ENCODE measurements around the gene TKFC. TPM values are rescaled to one million over a fixed set of nuclear protein-coding genes. Genes with fewer than 3 reads are reported as not detected.
A peak's percentile ranks its signal among the peaks of the same experiment; 100 is the strongest.

Gene TKFC
- total RNA-seq, 4 donors from 2014 or later, result 32.9 to 103 (median 40.4) TPM

DNA sequence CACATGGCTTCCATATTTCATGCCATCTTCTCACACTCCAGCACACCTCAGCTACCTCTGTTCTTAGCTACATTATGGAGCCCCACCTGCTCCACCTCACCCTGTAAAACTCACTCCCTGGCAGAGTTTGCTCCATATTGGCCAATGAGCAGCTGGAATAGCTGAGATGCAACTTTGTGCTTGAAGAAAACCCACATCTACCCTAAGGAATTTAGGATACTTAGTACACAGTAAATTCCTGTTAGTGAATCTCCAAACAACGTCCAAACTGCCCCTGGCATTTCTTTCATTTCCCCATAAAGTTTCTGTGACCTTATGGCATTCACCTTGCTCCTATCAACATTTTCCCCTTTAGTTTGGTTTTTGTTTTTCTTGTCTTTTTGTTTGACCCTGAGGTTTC, 35.7 kb upstream of the TKFC start:
- H3K27ac ChIP-seq, result peak overlapping the region in 1 of 4 donors; percentile 11
- H3K27me3 ChIP-seq, result peaks cover 33% of the 10 kb centered on the region
- H3K4me3 ChIP-seq, result no peak overlapping the region
- H3K4me1 ChIP-seq, result peaks cover 6 to 27% (median 22%) of the 10 kb centered on the region in 4 donors
- in situ Hi-C loops (cut with MboI; ENCODE audit: low pct_ligation_motif_present in 1 of 4, low pct_unique_long_range_greater_than_20kb in 1 of 4, low sequenced_read_pairs in 3 of 4), result no loop called here
- DNase-seq, result no peak
- H3K9me3 ChIP-seq, result no peaks in the 10 kb centered on the region
- TF ChIP-seq, protein P1, sequence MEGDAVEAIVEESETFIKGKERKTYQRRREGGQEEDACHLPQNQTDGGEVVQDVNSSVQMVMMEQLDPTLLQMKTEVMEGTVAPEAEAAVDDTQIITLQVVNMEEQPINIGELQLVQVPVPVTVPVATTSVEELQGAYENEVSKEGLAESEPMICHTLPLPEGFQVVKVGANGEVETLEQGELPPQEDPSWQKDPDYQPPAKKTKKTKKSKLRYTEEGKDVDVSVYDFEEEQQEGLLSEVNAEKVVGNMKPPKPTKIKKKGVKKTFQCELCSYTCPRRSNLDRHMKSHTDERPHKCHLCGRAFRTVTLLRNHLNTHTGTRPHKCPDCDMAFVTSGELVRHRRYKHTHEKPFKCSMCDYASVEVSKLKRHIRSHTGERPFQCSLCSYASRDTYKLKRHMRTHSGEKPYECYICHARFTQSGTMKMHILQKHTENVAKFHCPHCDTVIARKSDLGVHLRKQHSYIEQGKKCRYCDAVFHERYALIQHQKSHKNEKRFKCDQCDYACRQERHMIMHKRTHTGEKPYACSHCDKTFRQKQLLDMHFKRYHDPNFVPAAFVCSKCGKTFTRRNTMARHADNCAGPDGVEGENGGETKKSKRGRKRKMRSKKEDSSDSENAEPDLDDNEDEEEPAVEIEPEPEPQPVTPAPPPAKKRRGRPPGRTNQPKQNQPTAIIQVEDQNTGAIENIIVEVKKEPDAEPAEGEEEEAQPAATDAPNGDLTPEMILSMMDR (IDR thresholded peaks at IDR 0.05), result no peak
- TF ChIP-seq POLR2AphosphoS5 (IDR thresholded peaks at IDR 0.05) (no peak), POLR2A (IDR thresholded peaks at IDR 0.05) (no peak), EP300 (IDR thresholded peaks at IDR 0.05; ENCODE audit: low read depth) (no peak)
- H3K36me3 ChIP-seq, result peaks cover 0 to 24% (median 11%) of the 10 kb centered on the region in 4 donors
- WGBS, 2 donors (ENCODE audit: low coverage in 1 of 2), result 61 to 70% methylated on average over 1 of the region's 1 CpG
- intact Hi-C loops (cut with DNase I; ENCODE audit: low total_unique reads), result no loop called here

DNA sequence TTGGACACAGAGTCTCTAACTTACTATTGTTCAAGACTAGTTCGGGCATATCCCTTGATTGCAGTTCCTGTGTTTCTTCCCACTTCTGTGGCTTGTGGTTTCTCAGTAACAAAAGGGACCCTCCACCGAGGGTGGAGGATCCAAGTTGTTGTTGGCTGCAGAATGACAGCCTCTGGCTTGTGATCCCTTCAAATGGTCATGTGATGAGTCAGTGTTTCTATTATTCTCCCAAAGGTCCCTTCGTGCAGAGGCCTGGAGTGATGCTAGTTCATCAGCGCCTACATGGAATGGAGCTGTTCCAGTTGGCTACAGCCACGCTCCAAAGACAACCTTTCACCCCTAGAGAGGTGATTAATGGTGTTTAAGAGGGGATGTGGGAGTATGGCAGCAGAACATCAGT, 35.3 kb upstream of the TKFC start:
- peaks cover 29% of the 10 kb centered on the region for H3K27me3 ChIP-seq
- 65% methylated on average over 5 of the region's 5 CpGs; no CpG with 5 or more reads in 1 of the 2 donors for WGBS, 2 donors (ENCODE audit: low coverage in 1 of 2)
- peaks cover 6 to 27% (median 22%) of the 10 kb centered on the region in 4 donors for H3K4me1 ChIP-seq
- in situ Hi-C loops (cut with MboI; ENCODE audit: low pct_ligation_motif_present in 1 of 4, low pct_unique_long_range_greater_than_20kb in 1 of 4, low sequenced_read_pairs in 3 of 4) (no loop called here), intact Hi-C loops (cut with DNase I; ENCODE audit: low total_unique reads) (no loop called here)
- H3K27ac ChIP-seq, result peak overlapping the region in 1 of 4 donors; percentile 11
- H3K9me3 ChIP-seq, result no peaks in the 10 kb centered on the region
- H3K4me3 ChIP-seq, result no peak overlapping the region
- peaks cover 0 to 28% (median 13%) of the 10 kb centered on the region in 4 donors for H3K36me3 ChIP-seq
- DNase-seq, result no peak
- TF ChIP-seq POLR2AphosphoS5 (IDR thresholded peaks at IDR 0.05), result no peak
- TF ChIP-seq EP300 (IDR thresholded peaks at IDR 0.05; ENCODE audit: low read depth), result no peak
- TF ChIP-seq, protein P1 (IDR thresholded peaks at IDR 0.05), result no peak
- no peak for TF ChIP-seq POLR2A (IDR thresholded peaks at IDR 0.05)

DNA sequence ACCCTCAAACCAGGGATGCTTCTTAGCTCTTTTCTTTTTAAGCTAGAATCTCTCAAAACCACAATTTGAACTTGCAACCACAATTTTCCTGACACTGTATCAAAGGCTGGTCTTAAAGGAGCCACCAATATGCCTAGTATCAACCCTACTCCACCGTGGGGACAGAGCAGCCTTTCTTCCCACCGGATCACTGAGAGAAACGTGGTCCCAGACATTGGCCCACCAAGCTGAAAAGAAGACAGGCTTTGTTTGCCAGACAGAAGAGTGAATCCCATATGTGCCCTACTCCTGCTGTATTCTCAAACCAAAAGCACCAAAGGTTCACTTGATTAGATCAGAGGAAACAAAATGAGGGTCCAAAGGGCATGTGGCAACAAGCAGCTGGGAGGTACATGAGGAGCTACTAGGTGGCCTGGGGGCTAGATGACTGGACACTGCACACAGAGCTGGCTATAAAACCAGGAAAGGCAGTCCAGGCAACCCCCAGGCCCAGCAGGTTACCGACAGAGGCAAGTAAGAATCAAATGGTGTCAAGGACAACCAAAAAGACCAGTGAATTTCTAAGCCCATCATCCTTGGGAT, 34.3 kb upstream of the TKFC start:
- no peak overlapping the region for H3K4me3 ChIP-seq
- intact Hi-C loops (cut with DNase I; ENCODE audit: low total_unique reads) (no loop called here), in situ Hi-C loops (cut with MboI; ENCODE audit: low pct_ligation_motif_present in 1 of 4, low pct_unique_long_range_greater_than_20kb in 1 of 4, low sequenced_read_pairs in 3 of 4) (no loop called here)
- peaks cover 6 to 24% (median 21%) of the 10 kb centered on the region in 4 donors for H3K4me1 ChIP-seq
- peaks cover 0 to 38% (median 17%) of the 10 kb centered on the region in 4 donors for H3K36me3 ChIP-seq
- no peak for DNase-seq
- no peaks in the 10 kb centered on the region for H3K9me3 ChIP-seq
- H3K27ac ChIP-seq, result no peak overlapping the region
- whole genome bisulfite sequencing, 2 donors (ENCODE audit: low coverage in 1 of 2), result 76 to 86% methylated on average over 3 to 4 of the region's 4 CpGs
- peaks cover 21% of the 10 kb centered on the region for H3K27me3 ChIP-seq
- TF ChIP-seq, protein P1 (IDR thresholded peaks at IDR 0.05), result no peak
- TF ChIP-seq POLR2A (IDR thresholded peaks at IDR 0.05) (no peak), EP300 (IDR thresholded peaks at IDR 0.05; ENCODE audit: low read depth) (no peak), POLR2AphosphoS5 (IDR thresholded peaks at IDR 0.05) (no peak)

DNA sequence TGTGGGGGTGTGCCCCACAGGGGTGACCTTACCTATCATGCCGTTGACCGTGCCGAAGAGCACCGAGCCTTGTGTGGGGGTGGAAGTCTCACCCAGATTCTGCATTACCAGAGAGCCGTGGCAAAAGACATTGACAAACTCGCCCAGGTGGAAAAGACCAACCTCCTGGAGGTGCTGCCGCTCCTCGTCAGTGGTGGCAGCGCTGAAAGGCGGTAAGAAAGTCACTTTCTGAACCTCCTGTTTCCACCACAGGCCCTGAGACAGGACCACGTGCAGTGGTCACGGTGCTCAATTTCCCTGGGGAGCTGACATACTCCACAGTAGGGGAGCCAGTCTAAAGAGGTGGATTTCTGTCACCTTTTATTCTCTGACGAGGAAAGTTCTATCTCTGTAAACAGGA, 30.5 kb upstream of the TKFC start:
- no peaks in the 10 kb centered on the region for H3K27me3 ChIP-seq
- no peaks in the 10 kb centered on the region for H3K9me3 ChIP-seq
- WGBS, 2 donors (ENCODE audit: low coverage in 1 of 2), result 91% methylated on average over 13 of the region's 13 CpGs; no CpG with 5 or more reads in 1 of the 2 donors
- no peak for DNase-seq
- in situ Hi-C loops (cut with MboI; ENCODE audit: low pct_ligation_motif_present in 1 of 4, low pct_unique_long_range_greater_than_20kb in 1 of 4, low sequenced_read_pairs in 3 of 4), result no loop called here
- TF ChIP-seq EP300 (IDR thresholded peaks at IDR 0.05; ENCODE audit: low read depth) (no peak), POLR2A (IDR thresholded peaks at IDR 0.05) (no peak), POLR2AphosphoS5 (IDR thresholded peaks at IDR 0.05) (no peak)
- TF ChIP-seq, protein P1 (IDR thresholded peaks at IDR 0.05), result no peak
- no peak overlapping the region for H3K4me3 ChIP-seq
- no peaks in the 10 kb centered on the region for H3K4me1 ChIP-seq
- peaks cover 0 to 55% (median 26%) of the 10 kb centered on the region in 4 donors for H3K36me3 ChIP-seq
- intact Hi-C loops (cut with DNase I; ENCODE audit: low total_unique reads), result no loop called here
- no peak overlapping the region for H3K27ac ChIP-seq
